ENCODE data around the gene ZDHHC19.
"Not testable (repeated sequence)": the region's sequence is repeated elsewhere in the genome, so short reads cannot be mapped to it uniquely, and the experiment has no call there.

GRCh38 chr3:196244166-196244565, 33.0 kb upstream of the ZDHHC19 start:
- not testable (repeated sequence) for TF ChIP-seq CTCF (conservative IDR thresholded peaks at IDR 0.05 in 1 of 2, IDR thresholded peaks at IDR 0.05 in 1 of 2; ENCODE audit: low read depth in 1 of 2, low read length in 2 of 2); EZH2 (IDR thresholded peaks at IDR 0.05; ENCODE audit: low read length, missing control alignments)
